Sigmoid colon (tissue), 7 donors: ENCODE data around the gene FABP6. TPM values are rescaled to one million over a fixed set of nuclear protein-coding genes. Genes with fewer than 3 reads are reported as not detected.

Source experiments
- DNase-seq: peaks from one replicate; pipeline ENCODE4 v3.0.0-alpha.2; 2019
- H3K27ac ChIP-seq, 4 donors: fragments of 200-600 bp; sonication (generic); one replicate each; pipeline ENCODE4 v1.5.1; 2016 to 2019; ENCODE audit warnings: mild to moderate bottlenecking in 1 of 4
- H3K27me3 ChIP-seq, 3 donors: fragments of 200-600 bp; sonication (generic); one replicate each; pipeline ENCODE4 v1.5.1; 2019; ENCODE audit warnings: mild to moderate bottlenecking in 1 of 3
- H3K36me3 ChIP-seq, 4 donors: fragments of 200-600 bp; sonication (generic); one replicate each; pipeline ENCODE4 v1.5.1; 2016 to 2019
- H3K4me1 ChIP-seq, 4 donors: fragments of 200-600 bp; sonication (generic); one replicate each; pipeline ENCODE4 v1.5.1; 2017 to 2019
- H3K4me3 ChIP-seq, 4 donors: fragments of 200-600 bp; sonication (generic); one replicate each; pipeline ENCODE4 v1.5.1; 2017 to 2019; ENCODE audit warnings: mild to moderate bottlenecking in 2 of 4, moderate library complexity in 1 of 4
- H3K9me3 ChIP-seq, 4 donors: fragments of 200-600 bp in 3 of 4; sonication (generic) in 3 of 4; one replicate each; pipeline versions ENCODE4 v1.5.1 to v1.6.1; 2013 to 2019
- EP300 ChIP-seq, 4 donors: sonication (generic); formaldehyde crosslinking; IDR thresholded peaks; one replicate each; pipeline ENCODE4 v1.6.1; 2017; ENCODE audit warnings: antibody characterized with exemption in 4 of 4
- POLR2A ChIP-seq, 2 donors: fragments of 450-650 bp; IDR thresholded peaks; one replicate each; pipeline ENCODE4 v1.6.1; 2016; ENCODE audit warnings: antibody characterized with exemption in 2 of 2, mild to moderate bottlenecking in 2 of 2, moderate library complexity in 2 of 2
- POLR2AphosphoS5 ChIP-seq, 4 donors: sonication (generic); formaldehyde crosslinking; IDR thresholded peaks; one replicate each; pipeline ENCODE4 v1.6.1; 2017; ENCODE audit warnings: antibody characterized with exemption in 4 of 4
- whole genome bisulfite sequencing, 2 donors: extraction: QIAGEN DNeasy Blood & Tissue Kit; methylation state at CpG; one replicate each; pipeline ENCODE4 v1.1.7; 2013; 5-methylcytosine and 5-hydroxymethylcytosine counted together
- intact Hi-C: fragments of 100-400 bp; cut with DNase I; formaldehyde crosslinking; loops from one replicate; pipeline ENCODE4 v1.15.1; 2023
- polyA plus RNA-seq, 3 donors: library from polyadenylated mRNA; stranded (reverse); fragments of 200-250 nt; gene quantifications; one replicate each; pipeline ENCODE4 v1.2.3, GENCODE V29; 2013
- total RNA-seq, 4 donors: library from RNA; depleted of rRNA; stranded (reverse); fragments of >200 nt; gene quantifications; one replicate each; pipeline ENCODE4 v1.1.0, GENCODE V29; 2016
- TF ChIP-seq, protein P1 (sequence below), 4 experiments: fragments of 450-650 bp in 3 of 4; fragments of 200-600 bp in 1 of 4; IDR thresholded peaks; one replicate each; pipeline ENCODE4 v1.5.1; 2016 to 2019; ENCODE audit warnings: antibody characterized with exemption in 4 of 4, mild to moderate bottlenecking in 3 of 4, moderate library complexity in 2 of 4
- donor health status: healthy with polysubstance abuse.
- donor health status: Bipolar disorder and iron deficiency.
- donor health status: healthy.

FABP6 gene
- total and polyA plus RNA-seq, 7 donors: 0.50 to 2.1 (median 1.4) TPM; not detected in 4

DNA sequence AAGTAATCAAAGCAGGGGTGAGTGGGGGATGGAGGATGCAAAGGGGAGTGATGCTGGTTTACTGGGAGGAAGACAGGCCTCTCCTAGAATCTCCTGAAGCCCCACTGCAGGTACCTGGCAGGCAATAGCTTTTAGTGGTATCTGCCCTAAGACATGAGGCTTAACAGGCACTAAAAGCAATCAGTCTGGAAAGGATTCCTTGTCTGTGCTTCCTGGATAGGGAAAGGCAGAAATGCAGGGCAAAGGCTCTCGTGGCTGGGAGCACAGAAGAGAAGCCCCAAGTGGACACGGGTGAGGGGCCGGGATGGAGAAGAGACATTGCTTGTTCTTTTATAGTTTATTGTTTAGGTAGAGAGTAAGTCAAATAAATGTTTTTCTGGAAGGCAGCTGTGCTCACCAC is 43.0 kb downstream of the FABP6 start:
- intact Hi-C loops: no loop called here
- no peak for DNase-seq
- TF ChIP-seq, protein P1, sequence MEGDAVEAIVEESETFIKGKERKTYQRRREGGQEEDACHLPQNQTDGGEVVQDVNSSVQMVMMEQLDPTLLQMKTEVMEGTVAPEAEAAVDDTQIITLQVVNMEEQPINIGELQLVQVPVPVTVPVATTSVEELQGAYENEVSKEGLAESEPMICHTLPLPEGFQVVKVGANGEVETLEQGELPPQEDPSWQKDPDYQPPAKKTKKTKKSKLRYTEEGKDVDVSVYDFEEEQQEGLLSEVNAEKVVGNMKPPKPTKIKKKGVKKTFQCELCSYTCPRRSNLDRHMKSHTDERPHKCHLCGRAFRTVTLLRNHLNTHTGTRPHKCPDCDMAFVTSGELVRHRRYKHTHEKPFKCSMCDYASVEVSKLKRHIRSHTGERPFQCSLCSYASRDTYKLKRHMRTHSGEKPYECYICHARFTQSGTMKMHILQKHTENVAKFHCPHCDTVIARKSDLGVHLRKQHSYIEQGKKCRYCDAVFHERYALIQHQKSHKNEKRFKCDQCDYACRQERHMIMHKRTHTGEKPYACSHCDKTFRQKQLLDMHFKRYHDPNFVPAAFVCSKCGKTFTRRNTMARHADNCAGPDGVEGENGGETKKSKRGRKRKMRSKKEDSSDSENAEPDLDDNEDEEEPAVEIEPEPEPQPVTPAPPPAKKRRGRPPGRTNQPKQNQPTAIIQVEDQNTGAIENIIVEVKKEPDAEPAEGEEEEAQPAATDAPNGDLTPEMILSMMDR (IDR thresholded peaks at IDR 0.05): no peak
- TF ChIP-seq POLR2A (IDR thresholded peaks at IDR 0.05): no peak
- TF ChIP-seq EP300 (IDR thresholded peaks at IDR 0.05): no peak
- no peak for TF ChIP-seq POLR2AphosphoS5 (IDR thresholded peaks at IDR 0.05)
- H3K9me3 ChIP-seq: no peaks in the 10 kb centered on the region
- no peaks in the 10 kb centered on the region for H3K36me3 ChIP-seq
- peak overlapping the region in 1 of 4 donors; percentile 1 for H3K27ac ChIP-seq
- H3K27me3 ChIP-seq: no peaks in the 10 kb centered on the region
- H3K4me3 ChIP-seq: no peak overlapping the region
- H3K4me1 ChIP-seq: peaks cover 0 to 18% (median 0%) of the 10 kb centered on the region in 4 donors
- 19 to 51% methylated on average over 3 of the region's 3 CpGs for WGBS, 2 donors

DNA sequence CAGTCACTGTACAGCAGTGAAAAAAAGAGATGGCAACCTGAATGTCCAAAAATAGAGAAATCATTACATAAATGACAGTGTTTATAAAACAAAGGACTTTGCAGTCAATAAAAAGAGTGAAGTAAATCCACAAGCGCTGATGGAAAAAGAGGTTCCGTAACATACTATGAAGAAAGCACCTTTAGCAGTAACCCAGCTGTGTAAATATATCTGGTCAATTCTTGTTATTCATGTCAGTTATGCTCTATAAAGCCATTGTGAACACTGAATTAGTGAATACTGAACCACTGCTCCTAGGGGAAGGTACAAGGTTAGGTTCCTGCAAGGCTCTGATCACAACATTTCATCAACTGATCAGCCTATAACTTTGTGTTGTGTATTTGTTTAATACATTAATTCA is 43.6 kb downstream of the FABP6 start:
- TF ChIP-seq, protein P1 (IDR thresholded peaks at IDR 0.05): no peak
- TF ChIP-seq EP300 (IDR thresholded peaks at IDR 0.05): no peak
- TF ChIP-seq POLR2AphosphoS5 (IDR thresholded peaks at IDR 0.05): no peak
- no peak for TF ChIP-seq POLR2A (IDR thresholded peaks at IDR 0.05)
- Histone ChIP-seq H3K36me3 (no peaks in the 10 kb centered on the region), H3K27me3 (no peaks in the 10 kb centered on the region), H3K4me1 (peaks cover 0 to 18% (median 0%) of the 10 kb centered on the region in 4 donors), H3K27ac (no peak overlapping the region), H3K9me3 (no peaks in the 10 kb centered on the region), H3K4me3 (no peak overlapping the region)
- DNase-seq: no peak
- 29 to 80% methylated on average over 2 of the region's 2 CpGs for WGBS, 2 donors
- intact Hi-C loops: no loop called here

DNA sequence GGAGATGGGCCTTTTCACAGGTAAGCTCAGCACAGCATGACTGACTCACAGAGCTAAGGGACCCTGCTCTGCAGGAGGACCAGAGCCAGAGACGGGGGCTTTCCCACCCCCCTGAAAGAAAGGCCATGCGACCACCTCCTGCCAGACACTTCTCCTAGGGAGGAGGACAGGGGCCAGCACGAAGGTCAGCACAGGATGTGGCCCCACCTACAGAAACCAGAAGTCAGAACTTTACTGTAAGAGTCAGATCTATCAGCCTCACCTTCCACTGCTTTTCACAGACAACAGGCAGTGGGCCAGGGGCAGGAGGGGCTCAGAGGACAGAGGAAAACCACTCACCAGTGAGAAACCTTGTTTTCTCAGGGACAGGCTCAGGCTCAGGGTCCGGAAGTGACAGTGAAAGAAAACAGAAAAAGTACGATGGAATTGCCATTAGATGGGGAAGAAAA is 45.2 kb downstream of the FABP6 start:
- Histone ChIP-seq H3K4me1 (peaks cover 0 to 9% (median 0%) of the 10 kb centered on the region in 4 donors), H3K27ac (no peak overlapping the region), H3K36me3 (no peaks in the 10 kb centered on the region), H3K9me3 (no peaks in the 10 kb centered on the region), H3K4me3 (no peak overlapping the region), H3K27me3 (no peaks in the 10 kb centered on the region)
- no peak for TF ChIP-seq POLR2AphosphoS5 (IDR thresholded peaks at IDR 0.05)
- TF ChIP-seq POLR2A (IDR thresholded peaks at IDR 0.05): no peak
- TF ChIP-seq EP300 (IDR thresholded peaks at IDR 0.05): no peak
- intact Hi-C loops: no loop called here
- no peak for DNase-seq
- 59 to 73% methylated on average over 5 of the region's 5 CpGs for WGBS, 2 donors

DNA sequence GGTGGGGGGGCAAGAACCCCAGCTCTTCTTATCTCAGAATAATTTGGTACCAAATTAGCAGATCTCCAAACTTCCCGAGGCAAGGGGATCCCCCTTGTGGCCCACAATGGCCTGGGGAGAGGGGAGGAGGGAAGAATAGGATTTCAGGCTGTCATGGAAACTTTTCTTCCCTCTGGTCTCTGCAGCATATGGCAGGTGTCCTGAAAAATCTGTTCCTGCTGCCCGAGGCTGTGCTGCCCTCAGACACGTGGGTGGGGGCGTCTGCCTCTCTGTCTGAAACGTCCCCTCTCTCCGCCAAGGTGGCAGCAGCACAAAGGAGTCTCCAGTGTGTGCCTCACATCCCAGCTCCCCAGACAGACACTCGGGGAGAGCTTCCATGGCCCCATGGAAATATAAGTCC is 49.0 kb downstream of the FABP6 start:
- Histone ChIP-seq H3K4me1 (no peaks in the 10 kb centered on the region), H3K9me3 (no peaks in the 10 kb centered on the region), H3K36me3 (no peaks in the 10 kb centered on the region), H3K4me3 (no peak overlapping the region), H3K27me3 (no peaks in the 10 kb centered on the region), H3K27ac (no peak overlapping the region)
- intact Hi-C loops: no loop called here
- TF ChIP-seq POLR2A (IDR thresholded peaks at IDR 0.05) (no peak), EP300 (IDR thresholded peaks at IDR 0.05) (no peak), POLR2AphosphoS5 (IDR thresholded peaks at IDR 0.05) (no peak)
- TF ChIP-seq, protein P1 (IDR thresholded peaks at IDR 0.05): no peak
- 74 to 78% methylated on average over 7 of the region's 7 CpGs for WGBS, 2 donors
- DNase-seq: no peak

DNA sequence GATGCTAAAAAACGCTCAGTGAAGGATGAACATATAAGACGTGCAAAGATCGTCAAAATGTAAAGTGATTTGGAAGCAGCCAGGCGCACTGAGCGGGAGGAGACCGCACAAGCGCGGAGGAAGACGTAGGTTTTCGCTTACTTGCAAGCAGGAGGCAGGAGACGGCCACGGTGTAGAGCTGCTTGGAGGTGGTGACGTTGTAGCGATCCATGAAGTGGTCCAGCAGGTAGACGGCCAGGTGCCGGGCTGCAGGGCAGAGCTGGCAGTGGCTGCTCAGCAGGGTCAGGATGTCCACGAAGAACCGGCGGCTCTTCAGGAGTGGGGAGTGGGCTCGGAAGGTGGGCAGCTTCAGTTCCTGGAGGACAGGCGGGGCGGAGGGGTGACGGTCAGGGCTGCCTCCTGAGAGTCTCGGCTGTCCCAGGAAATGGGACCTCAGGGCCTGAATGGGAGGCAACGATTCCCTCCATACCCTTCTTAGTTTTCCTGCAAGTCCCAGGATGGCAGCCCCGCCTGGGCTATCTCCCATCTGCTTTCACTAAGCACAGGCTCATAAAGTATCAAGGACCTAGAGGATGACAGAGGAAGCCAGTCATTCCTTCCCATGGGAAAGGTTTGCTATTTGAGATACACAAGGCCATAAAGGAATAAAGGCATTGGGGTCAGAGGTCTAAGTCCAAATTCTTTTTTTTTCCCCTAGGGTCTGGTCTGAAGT is 51.2 kb downstream of the FABP6 start:
- 71 to 85% methylated on average over 26 of the region's 26 CpGs for WGBS, 2 donors
- no peaks in the 10 kb centered on the region for H3K27me3 ChIP-seq
- DNase-seq: no peak
- intact Hi-C loops: no loop called here
- H3K36me3 ChIP-seq: no peaks in the 10 kb centered on the region
- H3K4me1 ChIP-seq: no peaks in the 10 kb centered on the region
- no peaks in the 10 kb centered on the region for H3K9me3 ChIP-seq
- TF ChIP-seq EP300 (IDR thresholded peaks at IDR 0.05): no peak
- H3K27ac ChIP-seq: no peak overlapping the region
- H3K4me3 ChIP-seq: no peak overlapping the region
